ENCODE measurements around the gene MAMDC4.
A peak's percentile ranks its signal among the peaks of the same experiment; 100 is the strongest.

MAMDC4 gene

GRCh38 chr9:136849038-136849959, 2.8 kb upstream of the MAMDC4 start, which contains the start of gene PHPT1:
PHPT1 (plus strand) TSS chr9:136849409; CDS start chr9:136849431, 22 bp downstream.
- peak; percentile 98 for DNase-seq (ENCODE audit: low read depth, low spot score)

- no peak for DNase-seq (ENCODE audit: low read depth, low spot score)
Measured at GRCh38 chr9:136849960-136850865, 1.9 kb upstream of the MAMDC4 start.

- DNase-seq (ENCODE audit: low read depth, low spot score): no peak
Measured at GRCh38 chr9:136850866-136851775, 1.0 kb upstream of the MAMDC4 start.

GRCh38 chr9:136852664-136853595, 784 bp downstream of the MAMDC4 start:
- DNase-seq (ENCODE audit: low read depth, low spot score): no peak

- DNase-seq (ENCODE audit: low read depth, low spot score): no peak
Measured at GRCh38 chr9:136853596-136854112, 1.5 kb downstream of the MAMDC4 start.

GRCh38 chr9:136854113-136854841, 2.1 kb downstream of the MAMDC4 start:
- no peak for DNase-seq (ENCODE audit: low read depth, low spot score)

- DNase-seq (ENCODE audit: low read depth, low spot score): no peak
Measured at GRCh38 chr9:136854842-136855460, 2.8 kb downstream of the MAMDC4 start.

GRCh38 chr9:136855461-136856078, 3.4 kb downstream of the MAMDC4 start:
- no peak for DNase-seq (ENCODE audit: low read depth, low spot score)

- no peak for DNase-seq (ENCODE audit: low read depth, low spot score)
Measured at GRCh38 chr9:136856079-136856476, 3.9 kb downstream of the MAMDC4 start.

- DNase-seq (ENCODE audit: low read depth, low spot score): no peak
Measured at GRCh38 chr9:136856541-136857141, 4.5 kb downstream of the MAMDC4 start.

- no peak for DNase-seq (ENCODE audit: low read depth, low spot score)
Measured at GRCh38 chr9:136857166-136857565, 5.0 kb downstream of the MAMDC4 start.

- no peak for DNase-seq (ENCODE audit: low read depth, low spot score)
Measured at GRCh38 chr9:136857581-136858412, 5.7 kb downstream of the MAMDC4 start.

- no peak for DNase-seq (ENCODE audit: low read depth, low spot score)
Measured at GRCh38 chr9:136858452-136858843, 6.3 kb downstream of the MAMDC4 start.

- DNase-seq (ENCODE audit: low read depth, low spot score): no peak
Measured at GRCh38 chr9:136858844-136859757, 7.0 kb downstream of the MAMDC4 start.

GRCh38 chr9:136860529-136860928, 8.4 kb downstream of the MAMDC4 start:
- DNase-seq (ENCODE audit: low read depth, low spot score): no peak

All from brain pericyte (primary cell).